ENCODE results near the gene CD81. TPM values are rescaled to one million over a fixed set of nuclear protein-coding genes. Genes with fewer than 3 reads are reported as not detected.

The CD81 gene
- total RNA-seq, 4 donors from 2014 or later: 110 to 265 (median 125) TPM

DNA sequence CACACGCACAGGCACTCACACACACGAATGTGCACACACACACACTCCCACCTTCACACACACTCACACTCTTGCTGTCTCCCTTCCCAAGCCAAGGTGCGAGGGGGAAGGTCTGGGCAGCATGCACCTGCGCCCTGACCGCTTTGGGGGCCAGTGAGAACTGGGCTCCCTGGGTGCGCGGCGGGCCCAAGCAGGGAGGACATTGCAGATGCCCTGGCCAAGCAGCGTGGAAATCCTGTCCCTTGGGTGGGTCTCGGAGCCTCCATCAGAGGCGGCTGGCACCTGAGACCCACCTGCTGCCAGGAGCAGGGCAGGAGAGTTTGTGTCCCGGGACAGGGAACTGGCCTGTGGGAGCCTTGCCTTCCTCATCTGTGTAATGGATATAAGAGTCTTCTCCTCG is 3.3 kb downstream of the CD81 start:
- Histone ChIP-seq H3K27me3 (no peaks in the 10 kb centered on the region), H3K27ac (peak overlapping the region; percentile 96 to 99 (median 98)), H3K4me3 (peak overlapping the region in 3 of 4 donors; percentile 11 to 97 (median 90)), H3K9me3 (no peaks in the 10 kb centered on the region), H3K4me1 (peaks cover 66 to 88% (median 69%) of the 10 kb centered on the region in 3 donors), H3K36me3 (peaks cover 0 to 6% (median 0%) of the 10 kb centered on the region in 3 donors)
- intact Hi-C loops (cut with DNase I): no loop called here
- no peak for DNase-seq
- WGBS, 2 donors: 39% methylated on average over 2 of the region's 13 CpGs; no CpG with 5 or more reads in 1 of the 2 donors
- TF ChIP-seq POLR2A (IDR thresholded peaks at IDR 0.05): no peak
- TF ChIP-seq, protein P1, sequence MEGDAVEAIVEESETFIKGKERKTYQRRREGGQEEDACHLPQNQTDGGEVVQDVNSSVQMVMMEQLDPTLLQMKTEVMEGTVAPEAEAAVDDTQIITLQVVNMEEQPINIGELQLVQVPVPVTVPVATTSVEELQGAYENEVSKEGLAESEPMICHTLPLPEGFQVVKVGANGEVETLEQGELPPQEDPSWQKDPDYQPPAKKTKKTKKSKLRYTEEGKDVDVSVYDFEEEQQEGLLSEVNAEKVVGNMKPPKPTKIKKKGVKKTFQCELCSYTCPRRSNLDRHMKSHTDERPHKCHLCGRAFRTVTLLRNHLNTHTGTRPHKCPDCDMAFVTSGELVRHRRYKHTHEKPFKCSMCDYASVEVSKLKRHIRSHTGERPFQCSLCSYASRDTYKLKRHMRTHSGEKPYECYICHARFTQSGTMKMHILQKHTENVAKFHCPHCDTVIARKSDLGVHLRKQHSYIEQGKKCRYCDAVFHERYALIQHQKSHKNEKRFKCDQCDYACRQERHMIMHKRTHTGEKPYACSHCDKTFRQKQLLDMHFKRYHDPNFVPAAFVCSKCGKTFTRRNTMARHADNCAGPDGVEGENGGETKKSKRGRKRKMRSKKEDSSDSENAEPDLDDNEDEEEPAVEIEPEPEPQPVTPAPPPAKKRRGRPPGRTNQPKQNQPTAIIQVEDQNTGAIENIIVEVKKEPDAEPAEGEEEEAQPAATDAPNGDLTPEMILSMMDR (IDR thresholded peaks at IDR 0.05): no peak

DNA sequence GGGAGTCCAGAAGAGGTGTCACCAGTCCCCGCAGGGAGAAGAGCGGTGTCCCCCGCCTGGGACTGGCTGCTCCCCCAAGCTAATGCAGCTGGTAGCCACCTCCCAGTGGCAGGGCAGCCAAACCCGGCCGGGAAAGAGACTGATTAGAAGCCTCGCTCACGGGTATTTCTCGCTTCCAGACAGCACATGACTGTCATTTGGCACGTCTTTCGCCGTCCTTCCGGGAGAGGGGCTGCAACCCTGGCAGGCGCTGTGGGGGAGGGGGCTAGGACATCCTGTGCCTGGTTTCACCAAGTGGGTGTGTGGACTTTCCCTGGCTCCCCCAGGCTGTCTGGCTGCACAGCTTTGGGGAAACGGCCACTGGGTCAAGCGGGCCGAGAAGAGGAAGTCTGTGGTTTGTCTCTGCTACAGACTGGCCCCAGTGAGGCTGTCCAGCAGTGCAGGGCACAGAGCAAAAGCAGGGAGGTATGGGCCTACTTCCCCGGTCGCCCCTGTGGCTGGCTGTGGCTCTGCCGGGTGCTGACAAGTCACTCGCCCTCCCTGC is 3.8 kb downstream of the CD81 start:
- Histone ChIP-seq H3K27ac (peak overlapping the region; percentile 96 to 99 (median 98)), H3K36me3 (peaks cover 0 to 10% (median 0%) of the 10 kb centered on the region in 3 donors), H3K4me3 (peak overlapping the region in 3 of 4 donors; percentile 11 to 97 (median 90)), H3K9me3 (no peaks in the 10 kb centered on the region), H3K27me3 (no peaks in the 10 kb centered on the region), H3K4me1 (peaks cover 71 to 93% (median 74%) of the 10 kb centered on the region in 3 donors)
- intact Hi-C loops (cut with DNase I): no loop called here
- DNase-seq: no peak
- TF ChIP-seq, protein P1 (IDR thresholded peaks at IDR 0.05): no peak
- TF ChIP-seq POLR2A (IDR thresholded peaks at IDR 0.05): no peak
- WGBS, 2 donors: 47 to 58% methylated on average over 3 to 7 of the region's 20 CpGs

DNA sequence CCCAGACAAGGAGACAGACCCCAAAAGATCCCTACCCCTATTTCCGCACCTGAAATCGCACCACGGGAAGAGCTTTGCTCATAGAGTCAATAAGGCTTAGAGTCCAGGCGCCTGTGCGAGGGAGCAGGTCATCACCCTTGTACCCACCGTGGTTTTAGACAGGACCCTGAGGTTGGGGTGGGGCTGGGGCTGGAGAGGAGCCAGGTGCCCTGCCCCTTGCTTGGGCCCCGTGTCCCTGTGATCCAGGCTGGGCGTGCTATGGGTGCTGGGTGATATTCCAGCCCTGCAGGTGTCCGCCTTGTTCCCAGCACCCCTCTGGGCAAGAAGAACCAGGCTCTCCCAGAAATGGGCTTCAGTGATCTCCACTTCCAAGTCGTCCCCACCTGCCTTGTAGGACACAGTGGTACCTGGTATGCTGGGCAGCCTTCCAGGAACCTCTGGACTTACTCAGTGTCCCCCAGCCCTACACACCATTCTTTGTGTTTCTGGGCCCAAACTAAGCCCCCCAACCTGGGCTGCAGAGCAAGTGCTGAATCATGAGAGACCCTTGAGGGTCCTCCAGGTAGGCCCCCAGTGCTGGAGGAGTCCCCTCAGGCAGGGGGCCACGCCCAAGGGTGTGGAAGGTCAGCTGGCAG is 4.5 kb downstream of the CD81 start:
- H3K27me3 ChIP-seq: no peaks in the 10 kb centered on the region
- H3K27ac ChIP-seq: peak overlapping the region; percentile 96 to 99 (median 98)
- intact Hi-C loops (cut with DNase I): no loop called here
- peak overlapping the region in 1 of 4 donors; percentile 90 for H3K4me3 ChIP-seq
- H3K9me3 ChIP-seq: no peaks in the 10 kb centered on the region
- H3K36me3 ChIP-seq: peaks cover 0 to 18% (median 0%) of the 10 kb centered on the region in 3 donors
- TF ChIP-seq POLR2A (IDR thresholded peaks at IDR 0.05): no peak
- TF ChIP-seq, protein P1 (IDR thresholded peaks at IDR 0.05): no peak
- no peak for DNase-seq
- 62 to 80% methylated on average over 3 to 6 of the region's 11 CpGs for WGBS, 2 donors
- H3K4me1 ChIP-seq: peaks cover 78 to 96% (median 78%) of the 10 kb centered on the region in 3 donors

DNA sequence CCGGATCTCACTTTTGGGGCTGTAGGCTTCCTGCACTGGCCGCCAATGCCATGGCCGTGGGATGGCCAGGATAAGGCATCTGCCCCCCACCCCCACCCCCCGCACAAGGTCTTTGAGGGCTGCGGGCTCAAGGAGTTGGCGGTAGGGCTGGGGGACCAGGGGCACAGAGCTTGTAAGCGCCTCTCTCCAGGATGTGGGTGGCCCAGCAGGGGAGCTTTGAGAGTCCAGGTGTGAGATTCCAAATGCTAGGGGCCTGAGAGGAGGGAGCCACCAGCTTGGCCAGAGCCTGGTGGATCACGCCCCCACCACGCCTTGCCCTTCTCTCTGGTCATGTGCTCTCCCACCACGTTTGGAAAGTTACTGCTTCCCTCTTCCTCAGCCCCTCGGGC is 5.0 kb downstream of the CD81 start:
- Histone ChIP-seq H3K27me3 (no peaks in the 10 kb centered on the region), H3K36me3 (peaks cover 0 to 21% (median 0%) of the 10 kb centered on the region in 3 donors), H3K27ac (peak overlapping the region; percentile 96 to 99 (median 98)), H3K4me3 (no peak overlapping the region), H3K9me3 (no peaks in the 10 kb centered on the region), H3K4me1 (peaks cover 80 to 97% (median 84%) of the 10 kb centered on the region in 3 donors)
- WGBS, 2 donors: 35% methylated on average over 6 of the region's 11 CpGs
- DNase-seq: no peak
- TF ChIP-seq, protein P1 (IDR thresholded peaks at IDR 0.05): no peak
- TF ChIP-seq POLR2A (IDR thresholded peaks at IDR 0.05): no peak
- intact Hi-C loops (cut with DNase I): no loop called here
